Measurements from ENCODE around the gene DCAF11. TPM values are rescaled to one million over a fixed set of nuclear protein-coding genes. Genes with fewer than 3 reads are reported as not detected.

Gene DCAF11
- total and polyA plus RNA-seq, 2 of the 13 experiments (the other 11 are each of a cell fraction or from before 2014, with no cell fraction given): 150 to 257 TPM

- no peak for TF ChIP-seq ATF6 (CRISPR knock-in tag; conservative IDR thresholded peaks at IDR 0.05)
- 0 out of 2 replicates have a peak, but pooled peaks have one; percentile 91 for TF ChIP-seq ATF7-NPFF (CRISPR knock-in tag; IDR thresholded peaks at IDR 0.05; ENCODE audit: low read depth)
- TF ChIP-seq ZNF496 (CRISPR knock-in tag; IDR thresholded peaks at IDR 0.05; ENCODE audit: insufficient replicate concordance): no peak
- TF ChIP-seq PPARG (CRISPR knock-in tag; conservative IDR thresholded peaks at IDR 0.05): no peak; the same call in 1 of the 2 replicates
- peak; percentile 14; the same call in 1 of the 2 replicates for TF ChIP-seq ZNF792 (CRISPR knock-in tag; IDR thresholded peaks at IDR 0.05)
- no peak for TF ChIP-seq HNRNPK (IDR thresholded peaks at IDR 0.05; ENCODE audit: low read depth, low read length, poor library complexity, severe bottlenecking)
- no peak for TF ChIP-seq RFX3 (CRISPR knock-in tag; IDR thresholded peaks at IDR 0.05)
- peak; percentile 20; the same call in 1 of the 2 replicates for TF ChIP-seq KDM4B (CRISPR knock-in tag; IDR thresholded peaks at IDR 0.05)
- TF ChIP-seq CENPBD1 (CRISPR knock-in tag; IDR thresholded peaks at IDR 0.05; ENCODE audit: borderline replicate concordance, low read depth): no peak
- TF ChIP-seq HIVEP1 (CRISPR knock-in tag; IDR thresholded peaks at IDR 0.05): peak; percentile 87
- TF ChIP-seq ZBTB1 (CRISPR knock-in tag; IDR thresholded peaks at IDR 0.05; ENCODE audit: borderline replicate concordance): peak; percentile 65; the same call in 1 of the 2 replicates
- no peak for TF ChIP-seq NFE2L1 (CRISPR knock-in tag; IDR thresholded peaks at IDR 0.05; ENCODE audit: borderline replicate concordance)
- 0 out of 2 replicates have a peak, but pooled peaks have one; percentile 14 for TF ChIP-seq ZNF335 (CRISPR knock-in tag; IDR thresholded peaks at IDR 0.05)
- peak; percentile 77 for TF ChIP-seq ZNF292 (CRISPR knock-in tag; IDR thresholded peaks at IDR 0.05; ENCODE audit: borderline replicate concordance, low read depth)
- peak; percentile 92 for TF ChIP-seq LRRFIP1 (CRISPR knock-in tag; conservative IDR thresholded peaks at IDR 0.05)
- no peak for TF ChIP-seq ZNF367 (CRISPR knock-in tag; IDR thresholded peaks at IDR 0.05; ENCODE audit: borderline replicate concordance)
- no peak for TF ChIP-seq ZC3H13 (CRISPR knock-in tag; IDR thresholded peaks at IDR 0.05)
- peak; percentile 68; the same call in 1 of the 2 replicates for TF ChIP-seq RXRB (CRISPR knock-in tag; IDR thresholded peaks at IDR 0.05; ENCODE audit: borderline replicate concordance)
- TF ChIP-seq RXRA (CRISPR knock-in tag; IDR thresholded peaks at IDR 0.05): no peak; the same call in 1 of the 2 replicates
- TF ChIP-seq ZNF879 (CRISPR knock-in tag; IDR thresholded peaks at IDR 0.05): no peak; the same call in none of the 2 replicates
- no peak for TF ChIP-seq ZEB1 (IDR thresholded peaks at IDR 0.05; ENCODE audit: insufficient replicate concordance, low read depth)
These were observed 31.9 kb downstream of the DCAF11 start, which contains the start of gene PSME2 (continued) for GRCh38 chr14:24146453-24146977.
